T-helper 1 cell treated with Interleukin-12 subunit alpha and Interleukin-12 subunit beta and Interleukin-4 antibody, amounts not matched to agents 30 ng/mL and 1 ng/mL, for 36 hours (primary cell): ENCODE data around the gene KRTAP10-11. TPM values are rescaled to one million over a fixed set of nuclear protein-coding genes. Genes with fewer than 3 reads are reported as not detected.
"Not testable (repeated sequence)": the region's sequence is repeated elsewhere in the genome, so short reads cannot be mapped to it uniquely, and the experiment has no call there.

Experiments
- intact Hi-C: fragments of 100-400 bp; cut with micrococcal nuclease; formaldehyde crosslinking; loops from one replicate; pipeline ENCODE4 v1.15.1; 2024
- total RNA-seq: library from RNA; stranded (reverse); gene quantifications from 2 replicates; pipeline ENCODE4 v1.2.3, GENCODE V29; 2022

KRTAP10-11 gene
- total RNA-seq, 1 donor from 2014 or later, result not detected

DNA sequence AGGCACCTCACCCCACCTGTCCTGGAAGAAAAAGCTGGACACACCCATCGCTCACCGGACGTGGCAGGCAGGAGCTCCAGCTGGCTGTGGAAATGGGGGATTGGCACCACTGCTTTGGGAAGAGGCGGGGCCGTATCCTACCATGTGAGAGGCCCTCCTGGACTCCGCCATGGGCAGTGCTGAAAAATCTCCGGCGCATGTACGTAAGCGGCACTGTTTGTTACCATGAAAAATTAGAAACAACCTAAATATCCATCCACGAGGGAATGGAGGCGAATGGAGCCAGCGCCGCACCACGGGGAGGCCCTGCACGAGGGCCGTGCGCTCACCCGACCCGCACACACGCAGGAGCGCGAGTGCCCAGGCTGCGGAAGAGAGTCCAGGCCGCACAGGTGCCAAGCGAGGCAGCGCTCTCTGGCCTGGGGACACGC lies 31.2 kb upstream of the KRTAP10-11 start:
- intact Hi-C loops, result no loop called here

DNA sequence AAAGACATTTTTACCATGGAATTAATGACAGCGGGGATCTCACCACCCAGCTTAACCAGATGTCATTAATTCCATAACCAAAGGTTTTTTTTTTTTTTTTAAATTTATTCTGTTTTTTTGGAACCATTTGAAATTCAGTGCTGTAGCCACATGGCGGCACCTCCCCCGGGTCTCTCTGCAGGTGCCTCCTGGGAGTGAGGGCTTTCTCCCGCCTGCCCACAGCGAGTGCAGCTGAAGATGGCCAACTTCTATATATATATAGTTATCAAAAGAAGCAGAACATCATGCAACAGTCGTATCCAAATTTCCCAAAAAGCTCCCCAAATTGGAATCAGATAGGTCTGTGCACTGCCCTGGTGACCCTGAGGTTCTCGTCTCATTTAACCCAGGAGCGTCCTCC lies 30.7 kb upstream of the KRTAP10-11 start:
- intact Hi-C loops, result no loop called here

DNA sequence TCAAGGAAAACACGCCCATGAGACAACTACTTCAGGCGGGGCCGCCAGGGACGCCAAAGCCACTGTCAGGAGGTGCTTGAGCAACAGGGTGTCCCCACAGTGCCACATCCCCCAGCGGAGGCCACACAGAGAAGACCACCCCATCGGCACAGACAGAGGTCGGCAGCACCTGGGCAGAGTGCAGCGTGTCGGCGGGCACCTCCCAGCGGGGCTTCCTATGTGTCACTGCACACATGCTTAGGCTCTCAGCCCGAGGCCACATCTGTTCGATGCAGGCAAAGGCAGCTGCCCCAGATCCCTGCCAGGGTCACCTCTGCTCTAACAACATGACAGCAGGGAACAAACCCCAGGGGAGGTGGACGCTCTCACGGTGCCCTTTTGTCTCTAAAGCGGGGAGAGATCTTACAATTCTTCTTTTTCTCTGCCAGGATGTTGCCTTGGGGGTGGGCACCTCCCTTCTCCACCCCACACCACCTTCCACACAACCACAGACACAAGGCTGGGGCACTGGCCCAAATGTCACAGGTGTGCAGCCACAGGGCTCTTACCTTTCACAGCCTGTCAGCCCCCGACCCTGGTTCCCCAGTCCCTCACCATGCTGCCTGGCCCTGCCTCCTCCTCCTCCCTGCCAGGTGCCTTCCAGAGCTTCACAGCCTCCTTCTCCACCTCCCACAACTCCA lies 30.2 kb upstream of the KRTAP10-11 start:
- intact Hi-C loops, result no loop called here

DNA sequence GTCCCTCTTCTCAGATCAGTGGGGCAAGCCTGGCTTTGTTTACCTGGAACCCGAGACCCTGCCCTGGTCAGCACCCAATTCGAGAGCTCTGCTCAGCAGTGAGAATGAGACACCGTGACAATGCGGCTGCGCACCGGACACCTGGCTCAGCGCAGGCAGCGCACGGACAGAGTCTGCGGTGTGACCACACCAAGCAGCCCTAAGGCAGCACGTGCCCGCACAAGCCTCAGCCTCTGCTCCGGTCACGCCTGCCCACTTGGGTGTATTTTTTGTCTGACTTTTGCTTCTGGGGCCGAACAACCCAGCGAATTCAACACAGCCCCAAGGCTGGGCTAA lies 29.7 kb upstream of the KRTAP10-11 start:
- intact Hi-C loops, result no loop called here

DNA sequence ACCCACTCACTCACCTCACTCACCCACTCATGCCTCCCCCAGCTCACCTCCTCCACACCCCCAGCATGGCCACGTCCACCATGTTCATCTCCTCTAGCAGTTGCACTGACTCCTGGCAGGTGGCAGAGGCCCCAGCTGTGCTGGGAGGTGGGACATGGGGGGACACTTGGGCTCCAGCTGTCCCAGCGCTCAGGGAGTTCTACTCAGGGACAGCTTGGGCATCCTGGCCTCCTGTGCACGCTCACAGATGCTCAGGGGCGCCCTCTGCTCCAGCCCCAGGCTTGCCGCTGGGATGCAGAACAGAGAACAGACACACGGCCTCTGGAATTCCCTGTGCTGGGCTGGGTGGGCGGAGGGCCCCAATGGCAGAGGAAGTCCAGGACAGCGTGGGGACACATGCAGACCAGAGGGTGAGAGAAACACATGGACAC lies 29.1 kb upstream of the KRTAP10-11 start:
- intact Hi-C loops, result no loop called here

DNA sequence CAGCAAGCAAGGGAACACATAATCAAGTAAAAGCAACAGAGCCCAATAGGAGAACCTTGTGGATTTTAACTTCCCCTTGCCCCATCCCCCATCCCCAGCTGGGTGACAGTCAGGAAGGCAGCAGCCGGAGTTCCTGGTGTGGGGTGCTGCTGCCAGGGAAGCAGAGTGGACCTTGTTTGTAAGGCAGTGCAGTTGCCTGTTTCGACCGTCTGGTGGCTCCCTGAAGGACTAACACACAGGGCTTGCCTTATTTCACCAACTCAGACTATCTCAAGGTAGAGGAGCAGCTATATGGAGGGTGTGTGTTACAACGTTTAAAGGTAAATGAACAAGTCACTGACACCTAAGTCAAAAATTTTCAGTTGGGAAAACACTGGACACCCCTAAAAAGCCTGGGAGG lies 27.7 kb upstream of the KRTAP10-11 start:
- intact Hi-C loops, result no loop called here

DNA sequence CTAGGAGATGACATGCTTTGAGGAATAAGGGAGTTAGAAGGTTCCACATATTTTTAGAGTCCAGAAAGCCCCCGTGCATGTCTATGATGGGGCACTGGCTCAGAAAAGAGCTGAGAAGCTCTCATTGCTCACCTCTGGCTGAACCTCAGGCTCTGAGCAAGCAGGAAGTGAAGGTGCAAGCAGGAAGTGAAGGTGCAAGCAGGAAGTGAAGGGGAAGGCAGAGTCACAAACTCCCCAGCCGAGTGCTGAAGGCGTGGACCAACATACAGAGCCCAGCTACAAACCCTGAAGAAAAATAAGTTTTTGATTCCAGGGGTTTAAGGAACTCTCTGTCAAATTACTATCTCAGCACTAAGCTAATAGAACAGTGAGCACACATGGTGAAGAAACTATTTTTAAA lies 27.3 kb upstream of the KRTAP10-11 start:
- intact Hi-C loops, result loop anchor here (1.0 kb wide), 2 partner anchors 35 to 38 kb away; partner anchors contain the start of gene KRTAP12-3

DNA sequence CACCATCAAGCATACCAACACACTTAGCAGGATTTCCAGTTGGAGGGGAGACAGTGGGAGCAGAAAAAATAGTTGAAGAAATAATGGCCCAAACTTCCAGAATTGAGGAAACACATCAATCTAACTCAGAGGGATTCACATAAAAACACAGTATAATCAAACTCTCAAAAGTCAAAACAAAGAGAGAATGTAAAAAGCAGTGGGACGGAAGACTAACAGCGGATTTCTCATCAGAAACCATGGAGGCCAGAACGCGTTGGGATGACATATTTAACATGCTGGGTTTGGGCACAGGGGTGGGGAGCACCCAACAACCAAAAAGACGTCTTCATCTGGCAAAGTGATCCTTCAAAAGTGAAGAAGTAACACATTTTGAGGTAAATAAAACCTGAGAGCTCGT lies 26.3 kb upstream of the KRTAP10-11 start:
- intact Hi-C loops, result loop anchor here (1.0 kb wide), 2 partner anchors 36 to 37 kb away; partner anchors contain the start of gene KRTAP12-3

DNA sequence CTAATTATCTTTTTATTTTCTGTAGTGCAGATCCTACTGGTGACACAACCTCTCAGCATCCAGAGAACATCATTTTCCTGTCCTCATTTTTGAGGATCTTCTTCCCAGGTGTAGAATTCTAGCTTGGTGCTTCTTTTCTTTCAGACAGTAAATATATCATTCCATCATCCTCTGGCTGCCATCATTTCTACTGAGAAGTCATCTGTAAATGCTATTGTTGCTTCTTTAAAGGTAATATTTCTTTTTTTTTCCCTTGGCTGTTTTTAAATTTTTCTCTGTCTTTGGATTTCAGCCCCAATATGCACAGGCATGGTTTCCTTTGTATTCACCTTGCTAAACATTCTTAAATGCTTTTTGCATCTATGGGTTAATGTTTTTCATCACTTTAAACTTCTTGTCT lies 22.6 kb upstream of the KRTAP10-11 start:
- intact Hi-C loops, result no loop called here

DNA sequence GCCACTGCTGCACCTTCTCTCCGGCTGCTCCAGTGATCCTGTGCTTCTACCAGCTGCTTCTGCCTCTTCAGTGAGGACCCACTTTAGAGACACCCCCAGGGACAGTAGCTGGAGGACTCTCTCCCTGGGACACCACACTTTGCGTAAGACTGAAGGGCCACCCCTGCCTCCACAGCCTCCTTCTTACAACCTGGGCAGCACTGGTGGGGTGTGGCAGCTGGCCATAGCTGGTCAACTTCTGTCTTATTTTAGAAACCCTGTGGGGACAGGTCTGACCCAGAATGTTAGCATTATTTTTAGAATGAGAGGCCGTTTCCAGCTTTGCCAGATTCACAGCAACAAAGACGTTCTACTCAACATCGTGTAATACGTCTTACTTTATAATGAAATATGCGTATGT lies 20.5 kb upstream of the KRTAP10-11 start:
- intact Hi-C loops, result no loop called here

DNA sequence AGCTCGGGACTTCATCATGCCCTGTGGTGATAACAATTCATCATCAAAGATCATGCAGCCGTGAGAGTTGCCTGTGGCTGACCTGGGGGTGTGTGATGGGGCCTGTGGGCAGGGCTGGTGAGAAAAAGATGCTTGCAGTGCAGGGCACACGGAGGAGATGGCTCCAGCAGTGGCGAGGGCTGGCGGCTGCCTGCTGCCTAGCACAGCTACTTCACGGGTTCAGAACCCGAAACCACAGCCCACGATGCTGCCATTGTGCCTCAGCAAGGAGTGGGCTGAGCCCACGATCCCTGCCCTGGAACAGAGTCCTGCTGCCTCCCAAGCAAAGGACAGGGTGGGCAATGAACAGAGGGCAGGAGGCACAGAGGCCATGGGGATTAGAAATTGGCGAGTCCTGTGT lies 20.0 kb upstream of the KRTAP10-11 start:
- intact Hi-C loops, result no loop called here

DNA sequence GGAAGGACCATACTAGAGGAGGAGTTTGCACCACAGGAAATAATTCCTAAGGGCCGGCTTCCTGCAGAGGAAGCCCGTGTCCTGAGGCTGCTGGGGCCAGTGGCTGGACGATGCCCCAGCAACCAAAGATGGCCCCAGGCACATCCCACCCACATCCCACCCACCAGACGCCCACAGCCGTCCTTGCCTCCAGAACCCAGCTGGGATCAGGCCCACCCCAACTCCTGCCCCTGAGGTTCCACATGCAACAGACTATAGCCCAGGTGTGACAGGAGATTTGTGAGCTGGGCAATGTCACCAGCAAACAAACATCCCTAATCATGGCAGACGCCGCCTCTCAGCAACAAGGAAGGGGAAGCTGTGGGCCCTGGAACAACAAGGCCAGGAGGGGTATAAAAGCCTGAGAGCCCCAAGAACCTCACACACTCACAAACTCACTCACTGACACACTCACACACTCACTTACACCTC lies 19.5 kb upstream of the KRTAP10-11 start, which contains the start of gene KRTAP10-9:
Gene KRTAP10-9 (plus strand): TSS at position 421 of the 471 bp plus-strand sequence. CDS start 79 bp downstream, outside the sequence.
- intact Hi-C loops, result no loop called here

DNA sequence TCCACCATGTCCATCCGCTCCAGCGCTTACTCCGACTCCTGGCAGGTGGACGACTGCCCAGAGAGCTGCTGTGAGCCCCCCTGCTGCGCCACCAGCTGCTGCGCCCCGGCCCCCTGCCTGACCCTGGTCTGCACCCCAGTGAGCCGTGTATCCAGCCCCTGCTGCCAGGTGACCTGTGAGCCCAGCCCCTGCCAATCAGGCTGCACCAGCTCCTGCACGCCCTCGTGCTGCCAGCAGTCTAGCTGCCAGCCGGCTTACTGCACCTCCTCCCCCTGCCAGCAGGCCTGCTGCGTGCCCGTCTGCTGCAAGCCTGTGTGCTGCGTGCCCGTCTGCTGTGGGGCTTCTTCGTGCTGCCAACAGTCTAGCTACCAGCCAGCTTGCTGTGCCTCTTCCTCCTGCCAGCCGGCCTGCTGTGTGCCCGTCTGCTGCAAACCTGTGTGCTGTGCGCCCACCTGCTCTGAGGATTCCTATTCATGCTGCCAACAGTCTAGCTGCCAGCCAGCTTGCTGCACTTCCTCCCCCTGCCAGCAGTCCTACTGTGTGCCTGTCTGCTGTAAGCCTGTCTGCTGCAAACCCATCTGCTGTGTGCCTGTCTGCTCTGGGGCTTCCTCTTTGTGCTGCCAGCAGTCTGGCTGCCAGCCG lies 18.9 kb upstream of the KRTAP10-11 start:
- intact Hi-C loops, result not testable (repeated sequence)

DNA sequence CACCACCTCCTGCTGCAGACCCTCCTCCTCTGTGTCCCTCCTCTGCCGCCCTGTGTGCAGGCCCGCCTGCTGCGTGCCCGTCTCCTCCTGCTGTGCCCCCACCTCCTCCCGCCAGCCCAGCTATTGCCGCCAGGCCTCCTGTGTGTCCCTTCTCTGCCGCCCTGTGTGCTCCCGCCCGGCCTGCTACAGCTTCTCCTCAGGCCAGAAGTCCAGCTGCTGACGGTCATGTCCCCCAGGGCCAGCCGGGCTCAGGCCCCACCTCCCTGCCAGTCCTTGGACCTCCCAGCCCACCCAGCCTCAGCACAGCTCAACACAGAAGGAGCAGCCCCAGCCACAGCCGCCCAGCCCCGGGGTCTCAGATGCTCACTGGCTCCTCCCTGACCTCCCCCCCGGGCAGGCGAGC lies 18.4 kb upstream of the KRTAP10-11 start:
- intact Hi-C loops, result not testable (repeated sequence)

DNA sequence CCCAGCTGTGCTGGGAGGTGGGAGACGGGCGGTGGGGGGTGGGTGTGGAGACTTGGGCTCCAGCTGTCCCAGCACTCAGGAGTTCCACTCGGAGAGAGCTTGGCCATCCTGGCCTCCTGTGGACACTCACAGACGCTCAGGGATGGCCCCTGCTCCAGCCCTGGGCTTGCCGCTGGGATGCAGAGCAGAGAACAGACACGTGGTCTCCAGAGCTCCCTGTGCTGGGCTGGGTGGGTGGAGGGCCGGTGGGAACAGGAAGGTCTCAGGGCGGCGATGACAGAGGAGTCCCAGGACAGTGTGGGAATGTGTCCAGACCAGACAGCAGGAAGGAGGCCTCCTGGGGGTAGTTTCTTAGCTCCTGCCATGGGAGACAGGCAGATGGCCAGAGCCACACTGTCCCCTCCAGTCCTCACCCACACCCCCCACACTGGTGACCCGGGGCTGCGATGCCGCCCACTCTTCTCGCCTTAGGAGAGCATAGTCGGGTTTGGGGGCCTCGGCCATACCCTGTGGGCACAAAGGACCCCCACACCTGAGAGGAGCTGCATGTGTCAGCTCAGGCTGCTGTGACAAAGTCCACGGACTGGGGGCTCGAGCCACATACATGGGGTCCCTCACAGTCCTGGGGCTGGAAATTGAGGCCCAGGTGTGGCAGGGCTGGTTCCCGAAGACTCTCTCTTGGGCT lies 17.4 kb upstream of the KRTAP10-11 start:
- intact Hi-C loops, result no loop called here

DNA sequence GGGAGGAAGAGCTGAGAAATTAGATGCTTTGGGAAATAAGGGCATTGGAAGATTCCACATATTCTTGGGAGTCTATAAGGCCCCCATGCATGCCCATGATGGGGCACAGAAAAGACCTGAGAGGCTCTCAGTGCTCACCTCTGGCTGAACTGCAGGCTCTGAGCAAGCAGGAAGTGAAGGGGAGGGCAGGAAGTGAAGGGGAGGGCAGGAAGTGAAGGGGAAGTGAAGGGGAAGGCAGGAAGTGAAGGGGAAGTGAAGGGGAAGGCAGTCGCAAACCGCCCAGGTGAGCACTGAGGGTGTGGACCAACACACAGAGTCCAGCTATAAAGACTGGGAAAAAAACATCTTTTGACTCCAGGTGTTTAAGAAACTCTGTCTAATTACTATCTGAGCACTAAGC lies 15.8 kb upstream of the KRTAP10-11 start:
- intact Hi-C loops, result no loop called here

DNA sequence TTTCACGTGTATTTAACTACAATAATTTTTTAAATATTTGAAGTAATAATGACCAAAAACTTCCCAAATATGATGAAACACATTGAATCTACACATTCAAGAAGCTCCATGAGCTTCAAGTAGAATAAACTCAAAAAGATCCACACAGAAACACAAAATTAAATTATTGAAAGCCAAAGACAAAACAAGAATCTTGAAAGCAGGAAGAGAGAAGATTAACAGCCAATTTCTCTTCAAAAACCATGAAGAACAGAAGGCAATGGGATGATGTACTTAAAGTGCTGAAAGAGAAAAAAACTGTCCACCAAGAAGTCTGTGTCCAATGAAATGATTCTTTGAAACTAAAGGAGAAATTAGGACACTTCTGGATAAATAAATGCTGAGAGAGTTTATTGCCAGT lies 14.1 kb upstream of the KRTAP10-11 start:
- intact Hi-C loops, result no loop called here

DNA sequence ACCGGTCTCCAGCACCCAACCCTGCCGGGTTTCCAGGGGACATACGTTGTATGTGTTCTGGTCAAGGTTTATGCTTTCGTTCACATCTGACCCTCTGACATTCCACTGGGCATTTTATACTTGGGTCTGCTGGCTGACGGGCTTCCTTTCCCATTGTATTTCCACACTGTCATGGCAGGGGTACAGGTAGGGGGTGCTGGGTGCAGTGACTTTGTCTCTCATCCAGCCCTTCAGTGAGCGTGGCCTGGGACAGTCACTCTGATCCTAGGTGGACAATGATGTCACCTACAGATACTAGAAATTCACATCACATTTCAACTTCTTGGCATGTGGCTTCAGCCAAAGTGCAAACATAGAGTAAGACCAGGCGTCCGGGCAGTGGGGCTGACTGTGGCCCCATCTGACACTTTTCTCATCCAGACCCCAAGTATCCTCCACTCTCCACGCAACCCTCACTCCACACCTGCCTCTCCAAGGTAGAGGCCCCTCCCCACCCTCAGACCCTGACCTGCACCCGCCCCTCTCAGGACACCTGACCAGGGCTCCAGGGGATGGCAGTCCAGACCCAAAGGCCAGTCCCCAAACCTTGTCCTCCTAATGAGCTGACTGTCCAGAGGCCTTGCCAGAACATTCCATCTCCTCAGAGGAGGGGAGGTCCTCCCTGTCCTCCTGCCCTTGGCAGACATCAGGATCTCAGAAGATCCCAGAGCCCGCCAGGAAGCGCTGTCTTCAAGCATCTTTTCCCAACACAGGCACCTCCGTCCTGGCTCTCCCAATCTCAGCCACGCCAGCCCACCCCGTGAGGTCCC lies 9.8 kb upstream of the KRTAP10-11 start:
- intact Hi-C loops, result no loop called here

DNA sequence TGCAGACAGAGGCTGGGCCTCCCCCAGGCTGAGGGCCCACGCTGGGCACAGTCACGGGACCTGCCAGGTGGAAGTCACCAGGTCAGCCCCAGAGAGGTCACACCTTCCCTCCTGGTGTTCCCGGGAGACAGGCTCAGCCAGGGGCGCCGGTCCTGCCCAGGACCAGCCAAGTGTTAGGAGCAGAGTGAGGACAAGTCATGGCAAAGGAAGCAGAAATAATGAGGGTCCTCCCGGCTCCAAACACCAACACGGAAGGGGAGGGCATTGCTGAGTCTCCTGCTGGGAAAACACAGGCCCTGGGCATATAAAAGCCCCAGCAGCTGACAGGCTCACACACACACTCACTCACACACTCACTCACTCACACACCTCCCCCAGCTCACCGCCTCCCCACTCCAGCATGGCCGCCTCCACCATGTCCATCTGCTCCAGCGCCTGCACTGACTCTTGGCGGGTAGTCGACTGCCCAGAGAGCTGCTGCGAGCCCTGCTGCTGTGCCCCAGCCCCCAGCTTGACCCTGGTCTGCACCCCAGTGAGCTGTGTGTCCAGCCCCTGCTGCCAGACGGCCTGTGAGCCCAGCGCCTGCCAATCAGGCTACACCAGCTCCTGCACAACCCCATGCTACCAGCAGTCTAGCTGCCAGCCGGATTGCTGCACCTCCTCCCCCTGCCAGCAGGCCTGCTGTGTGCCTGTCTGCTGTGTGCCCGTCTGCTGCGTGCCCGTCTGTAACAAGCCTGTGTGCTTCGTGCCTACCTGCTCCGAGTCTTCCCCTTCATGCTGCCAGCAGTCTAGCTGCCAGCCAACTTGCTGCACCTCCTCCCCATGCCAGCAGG lies 9.0 kb upstream of the KRTAP10-11 start, which contains the start of gene KRTAP10-10:
Gene KRTAP10-10 (plus strand): TSS at position 339 of the 833 bp plus-strand sequence. CDS start 62 bp downstream, at position 401.
- intact Hi-C loops, result no loop called here

DNA sequence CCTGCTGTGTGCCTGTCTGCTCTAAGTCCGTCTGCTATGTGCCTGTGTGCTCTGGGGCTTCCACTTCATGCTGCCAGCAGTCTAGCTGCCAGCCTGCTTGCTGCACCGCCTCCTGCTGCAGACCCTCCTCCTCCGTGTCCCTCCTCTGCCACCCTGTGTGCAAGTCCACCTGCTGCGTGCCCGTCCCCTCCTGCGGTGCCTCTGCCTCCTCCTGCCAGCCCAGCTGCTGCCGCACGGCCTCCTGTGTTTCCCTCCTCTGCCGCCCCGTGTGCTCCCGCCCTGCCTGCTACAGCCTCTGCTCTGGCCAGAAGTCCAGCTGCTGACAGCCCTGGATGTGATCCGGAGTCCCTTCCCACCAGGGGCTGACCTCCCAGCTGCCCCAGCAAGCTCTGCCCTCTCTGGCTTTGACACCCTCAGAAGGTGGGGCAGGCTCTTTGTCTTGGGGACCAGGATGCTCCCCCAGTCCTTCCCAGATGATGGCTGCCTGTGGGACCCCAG lies 8.3 kb upstream of the KRTAP10-11 start:
- intact Hi-C loops, result not testable (repeated sequence)
